HEK293 (cell line): Measurements from ENCODE around the gene EBF3.
A peak's percentile ranks its signal among the peaks of the same experiment; 100 is the strongest.

Source experiments
- FEZF1 ChIP-seq: fragments of 450-650 bp; formaldehyde crosslinking; IDR thresholded peaks from 2 replicates; pipeline ENCODE4 v1.5.1; 2016; ENCODE audit warnings: missing biosample characterization, missing genetic modification characterization
- HOXC10 ChIP-seq: sonication (generic); formaldehyde crosslinking; IDR thresholded peaks from 2 replicates; pipeline ENCODE4 v1.8.1; 2023; ENCODE audit warnings: mild to moderate bottlenecking, missing genetic modification reagents
- HOXD13 ChIP-seq: sonication (generic); formaldehyde crosslinking; IDR thresholded peaks from 2 replicates; pipeline ENCODE4 v1.8.0; 2022; ENCODE audit warnings: missing genetic modification reagents, borderline replicate concordance
- INSM2 ChIP-seq: fragments of 450-650 bp; formaldehyde crosslinking; IDR thresholded peaks from 2 replicates; pipeline ENCODE4 v1.5.1; 2016; ENCODE audit warnings: missing biosample characterization, missing genetic modification characterization
- KLF1 ChIP-seq: fragments of 450-650 bp; formaldehyde crosslinking; IDR thresholded peaks from 2 replicates; pipeline ENCODE4 v1.5.1; 2016; ENCODE audit warnings: missing biosample characterization, missing genetic modification characterization
- KLF16 ChIP-seq: fragments of 450-650 bp; formaldehyde crosslinking; IDR thresholded peaks from 2 replicates; pipeline ENCODE4 v1.5.1; 2017; ENCODE audit warnings: missing biosample characterization, missing genetic modification characterization
- OVOL3 ChIP-seq: fragments of 450-650 bp; formaldehyde crosslinking; IDR thresholded peaks from 2 replicates; pipeline ENCODE4 v1.5.1; 2016; ENCODE audit warnings: missing biosample characterization, missing genetic modification characterization
- PRDM4 ChIP-seq: fragments of 450-650 bp; formaldehyde crosslinking; IDR thresholded peaks from 2 replicates; pipeline ENCODE4 v1.5.1; 2017; ENCODE audit warnings: missing biosample characterization, missing genetic modification characterization
- RBAK ChIP-seq: fragments of 450-650 bp; formaldehyde crosslinking; IDR thresholded peaks from 2 replicates; pipeline ENCODE4 v1.5.1; 2016; ENCODE audit warnings: missing biosample characterization, missing genetic modification characterization
- SP3 ChIP-seq: fragments of 450-650 bp; formaldehyde crosslinking; IDR thresholded peaks from 2 replicates; pipeline ENCODE4 v1.5.1; 2016; ENCODE audit warnings: missing biosample characterization, missing genetic modification characterization
- WT1 ChIP-seq: fragments of 450-650 bp; formaldehyde crosslinking; IDR thresholded peaks from 2 replicates; pipeline ENCODE4 v1.5.1; 2016; ENCODE audit warnings: missing biosample characterization, missing genetic modification characterization
- ZBTB1 ChIP-seq: fragments of 450-650 bp; formaldehyde crosslinking; IDR thresholded peaks from 2 replicates; pipeline ENCODE4 v1.5.1; 2016; ENCODE audit warnings: missing biosample characterization, missing genetic modification characterization
- ZBTB20 ChIP-seq: fragments of 450-650 bp; formaldehyde crosslinking; IDR thresholded peaks from 2 replicates; pipeline ENCODE4 v1.5.1; 2016; ENCODE audit warnings: missing biosample characterization, missing genetic modification characterization
- ZBTB49 ChIP-seq: fragments of 450-650 bp; formaldehyde crosslinking; IDR thresholded peaks from 2 replicates; pipeline ENCODE4 v1.5.1; 2016; ENCODE audit warnings: missing biosample characterization, missing genetic modification characterization, low read depth
- ZFP37 ChIP-seq: fragments of 450-650 bp; formaldehyde crosslinking; IDR thresholded peaks from 2 replicates; pipeline ENCODE4 v1.5.1; 2016; ENCODE audit warnings: missing biosample characterization, missing genetic modification characterization
- ZFP41 ChIP-seq: fragments of 450-650 bp; formaldehyde crosslinking; IDR thresholded peaks from 2 replicates; pipeline ENCODE4 v1.5.1; 2016; ENCODE audit warnings: missing biosample characterization, missing genetic modification characterization, borderline replicate concordance
- ZNF148 ChIP-seq: fragments of 450-650 bp; formaldehyde crosslinking; IDR thresholded peaks from 2 replicates; pipeline ENCODE4 v1.5.0; 2017; ENCODE audit warnings: missing biosample characterization, missing genetic modification characterization, borderline replicate concordance
- ZNF239 ChIP-seq: fragments of 450-650 bp; formaldehyde crosslinking; IDR thresholded peaks from 2 replicates; pipeline ENCODE4 v1.5.1; 2016; ENCODE audit warnings: missing biosample characterization, missing genetic modification characterization
- ZNF302 ChIP-seq: fragments of 450-650 bp; formaldehyde crosslinking; IDR thresholded peaks from 2 replicates; pipeline ENCODE4 v1.5.1; 2016; ENCODE audit warnings: missing biosample characterization, missing genetic modification characterization, low read depth
- ZNF350 ChIP-seq: fragments of 450-650 bp; formaldehyde crosslinking; IDR thresholded peaks from 2 replicates; pipeline ENCODE4 v1.5.0; 2017; ENCODE audit warnings: missing biosample characterization, mild to moderate bottlenecking, missing genetic modification characterization
- ZNF362 ChIP-seq: fragments of 450-650 bp; formaldehyde crosslinking; IDR thresholded peaks from 2 replicates; pipeline ENCODE4 v1.5.1; 2016; ENCODE audit warnings: missing biosample characterization, missing genetic modification characterization
- ZNF449 ChIP-seq: fragments of 450-650 bp; formaldehyde crosslinking; IDR thresholded peaks from 2 replicates; pipeline ENCODE4 v1.5.1; 2017; ENCODE audit warnings: missing biosample characterization, mild to moderate bottlenecking, missing genetic modification characterization, moderate library complexity
- ZNF473 ChIP-seq: fragments of 450-650 bp; formaldehyde crosslinking; IDR thresholded peaks from 2 replicates; pipeline ENCODE4 v1.5.1; 2017; ENCODE audit warnings: missing biosample characterization, missing genetic modification characterization
- ZNF560 ChIP-seq: fragments of 450-650 bp; formaldehyde crosslinking; IDR thresholded peaks from 2 replicates; pipeline ENCODE4 v1.5.1; 2017; ENCODE audit warnings: missing biosample characterization, missing genetic modification characterization, borderline replicate concordance
- ZNF561 ChIP-seq: fragments of 450-650 bp; IDR thresholded peaks from 2 replicates; pipeline ENCODE4 v1.5.1; 2018; ENCODE audit warnings: missing biosample characterization, missing genetic modification characterization, borderline replicate concordance
- ZNF596 ChIP-seq: fragments of 450-650 bp; IDR thresholded peaks from 2 replicates; pipeline ENCODE4 v1.5.0; 2018; ENCODE audit warnings: missing biosample characterization, mild to moderate bottlenecking, missing genetic modification characterization, moderate library complexity
- ZNF629 ChIP-seq: fragments of 450-650 bp; formaldehyde crosslinking; IDR thresholded peaks from 2 replicates; pipeline ENCODE4 v1.5.1; 2017; ENCODE audit warnings: missing biosample characterization, missing genetic modification characterization
- ZNF660 ChIP-seq: fragments of 450-650 bp; IDR thresholded peaks from 2 replicates; pipeline ENCODE4 v1.5.1; 2018; ENCODE audit warnings: missing biosample characterization, mild to moderate bottlenecking, missing genetic modification characterization
- ZNF768 ChIP-seq: fragments of 450-650 bp; formaldehyde crosslinking; IDR thresholded peaks from 2 replicates; pipeline ENCODE4 v1.5.1; 2018; ENCODE audit warnings: missing biosample characterization, mild to moderate bottlenecking, missing genetic modification characterization

EBF3 gene

GRCh38 chr10:129962872-129963640, 1.0 kb downstream of the EBF3 start (continued):
- TF ChIP-seq ZNF362 (tag by site-specific recombination) (no peak), PRDM4 (tag by site-specific recombination) (no peak), SP3 (no peak), FEZF1 (tag by site-specific recombination) (no peak), OVOL3 (tag by site-specific recombination) (no peak), ZFP37 (tag by site-specific recombination) (no peak), INSM2 (tag by site-specific recombination) (no peak), ZNF560 (tag by site-specific recombination) (no peak), ZNF449 (tag by site-specific recombination) (no peak), ZNF561 (tag by site-specific recombination) (no peak), HOXD13 (no peak), ZNF473 (tag by site-specific recombination) (no peak), ZBTB1 (tag by site-specific recombination) (no peak), ZNF629 (tag by site-specific recombination) (peak; percentile 48; the same call in 1 of the 2 replicates), ZNF302 (tag by site-specific recombination) (no peak), ZNF239 (no peak), ZNF768 (tag by site-specific recombination) (no peak), ZFP41 (tag by site-specific recombination) (no peak), ZNF660 (tag by site-specific recombination) (no peak), ZNF350 (tag by site-specific recombination) (no peak), WT1 (no peak), ZBTB49 (no peak), KLF1 (tag by site-specific recombination) (no peak), ZNF596 (0 out of 2 replicates have a peak, but pooled peaks have one; percentile 9), ZBTB20 (tag by site-specific recombination) (peak; percentile 46; the same call in 1 of the 2 replicates), RBAK (no peak), HOXC10 (CRISPR knock-in tag) (no peak), ZNF148 (tag by site-specific recombination) (no peak), KLF16 (tag by site-specific recombination) (no peak)
